GM20000 (cell line): ENCODE measurements around the gene DFFA.
A peak's percentile ranks its signal among the peaks of the same experiment; 100 is the strongest.
"Not testable (repeated sequence)": the region's sequence is repeated elsewhere in the genome, so short reads cannot be mapped to it uniquely, and the experiment has no call there.

Experiments used
- DNase-seq: peaks from one replicate; pipeline ENCODE4 v3.0.0; 2012; ENCODE audit warnings: low spot score
- TF ChIP-seq, protein P1 (sequence below): IDR thresholded peaks from 2 replicates; pipeline ENCODE4 v1.5.1; 2012; ENCODE audit warnings: mild to moderate bottlenecking, control low read depth; ENCODE audit errors: extremely low read depth, missing control alignments

Gene DFFA

DNA sequence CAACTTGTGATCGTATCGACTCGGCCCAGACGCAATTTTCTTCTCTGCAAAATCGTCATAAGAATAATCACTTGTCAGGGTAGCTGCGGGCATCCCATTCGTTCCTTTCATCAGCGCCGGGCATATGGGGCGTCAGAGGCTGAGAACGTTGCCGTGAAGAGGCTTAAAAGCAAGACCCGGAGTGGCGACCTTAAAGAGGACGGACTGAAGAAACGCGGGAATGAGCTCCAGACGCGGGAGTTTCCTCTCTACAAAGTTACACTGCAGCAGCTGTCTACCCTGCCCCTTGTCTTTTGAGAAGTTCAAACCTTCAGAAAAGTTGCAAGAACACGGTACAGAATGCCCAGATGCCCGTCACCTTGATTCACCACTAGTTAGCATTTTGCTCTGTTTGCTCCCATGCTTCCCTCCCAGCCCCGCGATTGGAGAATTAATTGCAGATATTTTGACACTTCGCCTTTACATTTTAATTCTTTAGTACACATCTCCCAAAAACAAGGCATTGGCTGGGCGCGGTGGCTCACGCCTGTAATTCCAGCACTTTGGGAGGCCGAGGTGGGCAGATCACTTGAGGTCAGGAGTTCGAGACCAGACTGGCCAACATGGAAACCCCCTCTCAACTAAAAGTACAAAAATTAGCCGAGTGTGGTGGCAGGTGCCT is 41.1 kb downstream of the DFFA start:
- peak; percentile 16 for DNase-seq
- TF ChIP-seq, protein P1, sequence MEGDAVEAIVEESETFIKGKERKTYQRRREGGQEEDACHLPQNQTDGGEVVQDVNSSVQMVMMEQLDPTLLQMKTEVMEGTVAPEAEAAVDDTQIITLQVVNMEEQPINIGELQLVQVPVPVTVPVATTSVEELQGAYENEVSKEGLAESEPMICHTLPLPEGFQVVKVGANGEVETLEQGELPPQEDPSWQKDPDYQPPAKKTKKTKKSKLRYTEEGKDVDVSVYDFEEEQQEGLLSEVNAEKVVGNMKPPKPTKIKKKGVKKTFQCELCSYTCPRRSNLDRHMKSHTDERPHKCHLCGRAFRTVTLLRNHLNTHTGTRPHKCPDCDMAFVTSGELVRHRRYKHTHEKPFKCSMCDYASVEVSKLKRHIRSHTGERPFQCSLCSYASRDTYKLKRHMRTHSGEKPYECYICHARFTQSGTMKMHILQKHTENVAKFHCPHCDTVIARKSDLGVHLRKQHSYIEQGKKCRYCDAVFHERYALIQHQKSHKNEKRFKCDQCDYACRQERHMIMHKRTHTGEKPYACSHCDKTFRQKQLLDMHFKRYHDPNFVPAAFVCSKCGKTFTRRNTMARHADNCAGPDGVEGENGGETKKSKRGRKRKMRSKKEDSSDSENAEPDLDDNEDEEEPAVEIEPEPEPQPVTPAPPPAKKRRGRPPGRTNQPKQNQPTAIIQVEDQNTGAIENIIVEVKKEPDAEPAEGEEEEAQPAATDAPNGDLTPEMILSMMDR, result no peak

DNA sequence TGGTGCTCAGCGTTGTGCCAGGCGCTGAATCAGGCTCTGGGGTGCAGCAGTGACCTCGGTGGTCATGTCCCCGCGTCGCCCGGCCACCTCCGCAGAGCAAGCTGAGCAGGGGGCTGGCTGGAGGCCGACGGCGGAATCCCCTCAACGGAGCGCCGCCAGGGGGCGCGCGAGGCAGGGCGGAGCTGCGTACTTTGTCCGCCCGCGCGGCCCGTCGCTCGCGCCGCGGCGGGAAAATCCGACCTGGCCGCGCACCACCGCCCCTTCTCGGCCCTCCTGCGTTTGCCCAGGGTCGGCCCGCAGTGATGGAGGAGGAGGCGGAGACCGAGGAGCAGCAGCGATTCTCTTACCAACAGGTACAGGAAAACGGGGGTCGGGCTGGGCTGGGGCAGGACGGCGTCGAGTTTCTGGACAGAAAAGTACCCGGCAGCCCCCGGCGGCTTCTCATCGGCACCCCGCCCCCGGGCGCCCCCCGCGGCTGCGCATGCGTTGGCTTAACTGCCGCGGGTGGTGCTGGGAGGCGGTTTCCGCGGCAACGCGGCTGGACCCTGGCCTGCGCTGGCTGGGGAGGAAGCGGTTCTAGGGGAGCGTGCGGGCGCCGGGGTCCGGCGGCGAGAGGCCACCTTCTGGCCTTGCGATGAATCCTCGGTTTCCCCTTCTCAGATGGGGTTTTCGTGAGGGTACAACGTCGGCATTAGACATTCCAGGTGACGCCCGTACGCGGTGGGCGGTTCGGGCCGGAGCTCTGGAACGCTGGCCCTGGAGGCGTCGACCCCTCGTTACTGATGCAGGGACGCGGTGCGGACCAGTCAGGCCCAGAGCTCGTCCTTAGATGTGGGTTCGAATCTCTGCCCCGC is 41.9 kb downstream of the DFFA start, which contains the start of gene CENPS:
Gene CENPS (plus strand): TSS at position 218 of the 854 bp plus-strand sequence. CDS start 85 bp downstream, at position 303.
- TF ChIP-seq, protein P1, result peak; percentile 85
- DNase-seq, result peak; percentile 99

DNA sequence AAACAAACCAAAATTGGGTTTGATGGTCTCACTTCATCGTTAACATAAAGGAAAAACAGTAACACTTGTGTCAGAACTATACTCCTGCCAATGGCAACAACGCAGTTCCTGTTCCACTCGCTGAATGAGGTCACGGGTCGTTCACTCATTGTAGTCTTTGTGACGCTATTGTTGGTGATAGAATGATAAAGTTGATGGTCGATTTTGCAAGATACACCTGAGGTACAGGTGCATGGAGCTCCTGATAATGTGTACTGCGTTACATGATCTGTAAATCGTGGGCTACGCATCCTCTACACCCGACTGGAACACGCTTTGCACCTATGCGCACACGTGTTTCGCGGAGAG is 42.5 kb downstream of the DFFA start:
- DNase-seq, result peak; percentile 38
- TF ChIP-seq, protein P1, result no peak

DNA sequence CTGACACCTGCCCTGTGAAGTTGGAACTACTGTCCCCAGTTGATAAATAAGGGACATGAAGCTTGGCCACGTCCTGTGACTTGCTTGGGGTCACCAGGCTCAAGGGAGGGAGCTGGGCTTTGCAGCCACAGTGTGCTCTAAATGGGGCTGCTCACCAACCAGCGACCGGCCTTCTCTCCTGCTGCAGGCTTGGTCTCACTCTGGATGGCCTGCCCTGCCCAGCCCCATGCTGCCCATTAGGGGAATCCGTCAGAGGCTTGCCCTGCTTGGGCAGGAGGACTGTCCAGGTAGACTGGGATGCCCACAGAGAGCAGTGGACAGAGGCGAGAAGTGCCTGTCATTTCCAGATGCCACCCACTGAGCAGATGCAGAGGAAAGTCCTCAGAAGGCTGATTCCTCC is 43.3 kb downstream of the DFFA start:
- TF ChIP-seq, protein P1, result no peak
- DNase-seq, result peak; percentile 17

DNA sequence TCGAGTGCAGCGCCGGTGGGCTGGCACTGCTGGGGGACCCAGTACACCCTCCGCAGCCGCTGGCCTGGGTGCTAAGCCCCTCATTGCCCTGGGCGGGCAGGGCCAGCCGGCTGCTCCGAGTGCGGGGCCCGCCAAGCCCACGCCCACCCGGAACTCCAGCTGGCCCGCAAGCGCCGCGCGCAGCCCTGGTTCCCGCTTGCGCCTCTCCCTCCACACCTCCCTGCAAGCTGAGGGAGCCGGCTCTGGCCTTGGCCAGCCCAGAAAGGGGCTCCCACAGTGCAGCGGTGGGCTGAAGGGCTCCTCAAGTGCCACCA is 45.8 kb downstream of the DFFA start:
- not testable (repeated sequence) for DNase-seq

DNA sequence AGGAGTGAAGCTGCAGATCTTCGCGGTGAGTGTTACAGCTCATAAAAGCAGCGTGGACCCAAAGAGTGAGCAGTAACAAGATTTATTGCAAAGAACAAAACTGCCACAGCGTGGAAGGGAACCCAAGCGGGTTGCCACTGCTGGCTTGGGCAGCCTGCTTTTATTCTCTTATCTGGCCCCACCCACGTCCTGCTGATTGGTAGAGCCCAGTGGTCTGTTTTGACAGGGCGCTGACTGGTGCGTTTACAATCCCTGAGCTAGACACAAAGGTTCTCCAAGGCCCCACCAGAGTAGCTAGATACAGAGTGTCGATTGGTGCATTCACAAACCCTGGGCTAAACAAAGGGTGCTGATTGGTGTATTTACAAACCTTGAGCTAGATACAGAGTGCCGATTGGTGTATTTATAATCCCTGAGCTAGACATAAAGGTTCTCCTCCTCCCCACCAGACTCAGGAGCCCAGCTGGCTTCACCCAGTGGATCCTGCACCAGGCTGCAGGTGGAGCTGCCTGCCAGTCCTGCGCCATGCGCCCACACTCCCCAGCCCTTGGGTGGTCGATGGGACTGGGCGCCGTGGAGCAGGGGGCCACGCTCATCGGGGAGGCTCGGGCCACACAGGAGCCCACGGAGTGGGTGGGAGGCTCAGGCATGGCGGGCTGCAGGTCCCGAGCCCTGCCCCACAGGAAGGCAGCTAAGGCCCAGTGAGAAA is 46.3 kb downstream of the DFFA start:
- DNase-seq, result not testable (repeated sequence)

DNA sequence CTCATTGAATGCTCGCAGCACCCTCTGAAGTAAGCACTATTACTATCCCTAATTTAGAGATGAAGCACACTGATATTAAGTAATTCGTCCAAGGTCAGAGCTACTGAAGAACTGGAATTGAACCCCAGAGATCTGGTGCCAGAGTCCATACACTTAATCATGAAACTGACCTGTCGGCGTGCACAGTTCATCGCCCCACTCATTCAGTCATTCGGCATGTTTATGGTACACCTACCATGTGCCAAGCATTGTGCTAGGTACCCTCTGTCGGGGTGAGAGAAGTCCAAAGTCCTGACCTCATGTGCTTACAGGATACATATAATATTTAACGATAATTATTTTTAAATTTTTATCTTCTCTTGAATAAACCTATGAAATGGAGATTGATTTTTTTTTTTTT is 47.7 kb downstream of the DFFA start:
- TF ChIP-seq, protein P1, result no peak

DNA sequence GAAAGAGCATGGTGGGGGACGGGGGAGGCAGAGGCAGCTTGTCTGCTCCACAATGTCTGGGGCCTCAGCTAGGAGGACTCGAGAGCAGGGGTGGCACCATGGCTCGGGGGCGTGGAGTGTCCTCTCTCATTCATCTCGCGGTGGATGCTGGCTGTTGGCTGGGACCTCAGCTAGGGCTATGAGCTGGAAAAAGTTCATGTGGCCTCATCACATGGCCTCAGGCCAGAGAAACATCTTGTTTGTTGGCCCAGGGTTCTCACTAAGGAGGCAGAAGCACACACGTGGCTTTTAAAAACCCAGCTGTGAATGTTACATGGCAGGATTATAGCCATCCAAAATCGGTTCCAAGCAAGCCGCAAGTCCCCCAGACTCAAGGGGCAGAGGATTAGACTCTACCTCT is 48.3 kb downstream of the DFFA start:
- DNase-seq, result no peak
- TF ChIP-seq, protein P1, result no peak

More for the DNA sequence above, 47.7 kb downstream of the DFFA start:
- DNase-seq, result no peak
